ENCODE measurements around the gene KRT16.
"Not testable (repeated sequence)": the region's sequence is repeated elsewhere in the genome, so short reads cannot be mapped to it uniquely, and the experiment has no call there.

The KRT16 gene
- 0 reads per million in 2 experiments for total RNA-seq

GRCh38 chr17:41612376-41613160 lies at the start of gene KRT16:
KRT16 (minus strand) TSS chr17:41612767; CDS start chr17:41612688, 79 bp downstream.
- DNase-seq (ENCODE audit: low read depth): not testable (repeated sequence)

- DNase-seq (ENCODE audit: low read depth): no peak
Observed at GRCh38 chr17:41660221-41660711, 47.7 kb upstream of the KRT16 start.

- no peak for DNase-seq (ENCODE audit: low read depth)
Observed at GRCh38 chr17:41659427-41660212, 47.1 kb upstream of the KRT16 start.

GRCh38 chr17:41658846-41659245 lies 46.3 kb upstream of the KRT16 start:
- no peak for DNase-seq (ENCODE audit: low read depth)

- no peak for DNase-seq (ENCODE audit: low read depth)
Observed at GRCh38 chr17:41657936-41658335, 45.4 kb upstream of the KRT16 start.

GRCh38 chr17:41657176-41657754 lies 44.7 kb upstream of the KRT16 start:
- DNase-seq (ENCODE audit: low read depth): no peak

GRCh38 chr17:41656249-41657023 lies 43.9 kb upstream of the KRT16 start:
- no peak for DNase-seq (ENCODE audit: low read depth)

GRCh38 chr17:41655611-41656111 lies 43.1 kb upstream of the KRT16 start:
- no peak for DNase-seq (ENCODE audit: low read depth)

GRCh38 chr17:41654678-41655607 lies 42.4 kb upstream of the KRT16 start:
- DNase-seq (ENCODE audit: low read depth): no peak

GRCh38 chr17:41653892-41654677 lies 41.5 kb upstream of the KRT16 start:
- no peak for DNase-seq (ENCODE audit: low read depth)

- DNase-seq (ENCODE audit: low read depth): no peak
Observed at GRCh38 chr17:41653421-41653820, 40.9 kb upstream of the KRT16 start.

GRCh38 chr17:41652461-41652970 lies 39.9 kb upstream of the KRT16 start:
- DNase-seq (ENCODE audit: low read depth): no peak

GRCh38 chr17:41651625-41652460 lies 39.3 kb upstream of the KRT16 start:
- DNase-seq (ENCODE audit: low read depth): no peak

- no peak for DNase-seq (ENCODE audit: low read depth)
Observed at GRCh38 chr17:41650794-41651624, 38.4 kb upstream of the KRT16 start.

GRCh38 chr17:41649923-41650519 lies 37.5 kb upstream of the KRT16 start:
- no peak for DNase-seq (ENCODE audit: low read depth)

- peak; percentile 73 for DNase-seq (ENCODE audit: low read depth)
Observed at GRCh38 chr17:41648411-41649195, 36.0 kb upstream of the KRT16 start.

Data from T follicular helper cell (primary cell).